HG02678 (cell line): ENCODE results near the gene HDC.

ENCODE experiments used
- ATAC-seq: cut with Tn5 transposase; IDR thresholded peaks from one replicate; pipeline ENCODE4 v1.9.1; 2021; ENCODE audit warnings: mild to moderate bottlenecking, moderate library complexity; ENCODE audit not compliant: unreplicated experiment

The HDC gene, protein sequence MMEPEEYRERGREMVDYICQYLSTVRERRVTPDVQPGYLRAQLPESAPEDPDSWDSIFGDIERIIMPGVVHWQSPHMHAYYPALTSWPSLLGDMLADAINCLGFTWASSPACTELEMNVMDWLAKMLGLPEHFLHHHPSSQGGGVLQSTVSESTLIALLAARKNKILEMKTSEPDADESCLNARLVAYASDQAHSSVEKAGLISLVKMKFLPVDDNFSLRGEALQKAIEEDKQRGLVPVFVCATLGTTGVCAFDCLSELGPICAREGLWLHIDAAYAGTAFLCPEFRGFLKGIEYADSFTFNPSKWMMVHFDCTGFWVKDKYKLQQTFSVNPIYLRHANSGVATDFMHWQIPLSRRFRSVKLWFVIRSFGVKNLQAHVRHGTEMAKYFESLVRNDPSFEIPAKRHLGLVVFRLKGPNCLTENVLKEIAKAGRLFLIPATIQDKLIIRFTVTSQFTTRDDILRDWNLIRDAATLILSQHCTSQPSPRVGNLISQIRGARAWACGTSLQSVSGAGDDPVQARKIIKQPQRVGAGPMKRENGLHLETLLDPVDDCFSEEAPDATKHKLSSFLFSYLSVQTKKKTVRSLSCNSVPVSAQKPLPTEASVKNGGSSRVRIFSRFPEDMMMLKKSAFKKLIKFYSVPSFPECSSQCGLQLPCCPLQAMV

GRCh38 chr15:50265620-50266019 lies at the start of gene HDC:
Gene HDC, minus strand, starts transcription at chr15:50265726. Its CDS starts 103 bp downstream, at chr15:50265623.
- ATAC-seq, result no peak

DNA sequence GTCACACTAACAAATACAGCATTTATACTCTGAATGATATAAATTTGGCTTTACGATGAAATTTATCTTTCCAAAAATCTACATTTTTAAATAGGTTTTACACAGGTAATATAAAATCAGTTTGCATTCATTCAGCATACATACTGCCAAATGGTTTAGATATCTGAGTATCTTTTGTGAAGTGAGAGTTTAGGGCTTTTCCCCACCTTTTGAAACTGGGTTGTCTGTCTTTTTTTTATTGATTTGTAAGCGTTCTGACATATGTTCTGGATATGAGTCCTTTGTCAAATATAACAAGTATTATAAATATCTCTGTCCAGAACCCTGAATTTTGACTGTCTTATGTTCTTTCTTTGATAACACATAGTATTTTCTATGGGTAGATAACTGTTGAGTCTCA lies 47.1 kb upstream of the HDC start:
- ATAC-seq, result no peak

GRCh38 chr15:50307799-50308198 lies 42.3 kb upstream of the HDC start:
- ATAC-seq, result no peak

GRCh38 chr15:50304836-50305235 lies 39.3 kb upstream of the HDC start:
- no peak for ATAC-seq

DNA sequence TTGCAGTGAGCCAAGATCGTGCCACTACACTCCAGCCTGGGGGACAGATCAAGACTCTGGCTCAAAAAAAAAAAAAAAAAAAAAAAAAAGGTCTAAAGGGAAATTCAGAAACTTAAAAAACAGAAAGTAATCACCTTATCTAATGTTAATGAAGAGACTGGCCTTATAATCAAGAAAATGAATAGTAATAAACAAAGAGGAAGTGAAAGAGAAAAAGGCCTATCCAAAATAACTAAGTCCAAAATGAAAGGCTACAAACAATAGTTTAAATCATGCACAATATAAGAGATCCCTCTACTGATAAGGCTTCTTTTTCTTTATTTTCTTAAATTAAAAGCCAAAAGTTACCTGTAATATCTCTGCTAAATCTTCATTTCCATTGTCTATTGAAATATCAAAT lies 37.1 kb upstream of the HDC start:
- ATAC-seq, result peak; percentile 51

- no peak for ATAC-seq
Measured at GRCh38 chr15:50298340-50298739, 32.8 kb upstream of the HDC start.

DNA sequence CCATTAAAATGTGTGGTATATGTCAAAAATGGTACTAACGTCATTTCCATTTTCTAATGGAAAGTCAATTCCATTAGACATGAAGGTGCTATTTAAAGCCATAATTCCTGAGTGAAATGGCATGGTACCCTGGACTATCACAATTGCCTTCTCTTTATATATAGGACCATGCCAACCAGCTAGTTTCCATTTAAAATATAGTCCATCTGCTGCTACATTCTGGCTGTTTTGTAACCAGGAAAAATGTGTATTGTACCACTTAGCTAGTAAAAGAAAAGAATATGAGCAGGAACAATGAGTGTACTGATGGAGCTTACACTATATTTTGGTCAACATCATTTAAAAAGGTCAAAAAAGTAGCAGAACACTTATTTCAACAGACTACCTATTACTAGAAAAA lies 30.4 kb upstream of the HDC start:
- no peak for ATAC-seq

DNA sequence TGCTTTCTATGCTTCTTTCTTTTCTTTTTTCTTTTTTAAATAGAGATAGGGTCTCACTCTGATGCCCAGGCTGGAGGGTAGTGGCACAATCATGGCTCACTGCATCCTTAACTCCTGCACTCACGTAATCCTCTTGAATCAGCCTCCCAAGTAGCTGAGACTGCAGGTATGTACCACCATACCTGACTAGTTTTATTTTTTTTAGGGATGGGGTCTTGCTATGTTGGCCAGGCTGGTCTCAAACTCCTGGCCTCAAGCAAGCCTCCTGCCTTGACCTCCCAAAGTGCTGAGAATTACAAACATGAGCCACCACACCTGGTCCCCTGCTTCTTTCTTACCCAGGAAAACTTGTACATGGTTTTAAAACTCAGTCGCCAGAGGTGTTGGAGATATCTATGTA lies 24.2 kb upstream of the HDC start:
- no peak for ATAC-seq

DNA sequence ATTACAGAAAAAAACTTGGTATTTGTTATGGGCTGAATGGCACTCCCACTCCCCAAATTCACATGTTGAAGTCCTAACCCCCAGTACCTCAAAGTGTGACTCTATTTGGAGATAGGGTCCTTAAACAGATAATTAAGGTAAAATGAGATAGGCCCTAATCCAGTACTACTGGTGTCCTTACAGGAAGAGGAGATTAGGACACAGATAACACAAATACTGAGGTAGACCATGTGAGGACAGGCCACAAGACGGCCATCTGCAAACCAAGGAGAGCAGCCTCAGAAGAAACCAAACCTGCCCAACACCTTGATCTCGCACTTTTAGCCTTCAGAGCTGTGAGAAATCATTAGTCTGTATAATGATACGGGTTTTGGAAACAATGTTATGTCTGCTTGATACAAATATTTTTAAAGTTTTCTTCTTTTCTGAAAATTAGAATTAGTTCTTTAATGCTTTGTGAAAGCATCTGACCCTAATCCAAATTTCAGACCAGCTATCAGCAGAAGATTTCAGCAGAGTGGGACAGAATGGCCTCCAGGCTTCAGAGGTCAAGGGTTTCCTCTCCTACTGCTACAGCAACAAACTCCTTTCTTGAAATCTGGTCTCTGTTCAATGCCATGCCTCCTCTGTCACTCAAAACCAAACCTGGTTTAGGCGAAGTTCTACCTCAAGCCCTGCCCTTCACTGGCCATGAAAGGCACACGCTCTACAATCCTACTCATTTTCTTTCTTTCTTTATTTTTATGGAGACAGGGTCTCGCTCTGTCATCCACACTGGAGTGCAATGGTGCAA lies 22.0 kb upstream of the HDC start:
- no peak for ATAC-seq

DNA sequence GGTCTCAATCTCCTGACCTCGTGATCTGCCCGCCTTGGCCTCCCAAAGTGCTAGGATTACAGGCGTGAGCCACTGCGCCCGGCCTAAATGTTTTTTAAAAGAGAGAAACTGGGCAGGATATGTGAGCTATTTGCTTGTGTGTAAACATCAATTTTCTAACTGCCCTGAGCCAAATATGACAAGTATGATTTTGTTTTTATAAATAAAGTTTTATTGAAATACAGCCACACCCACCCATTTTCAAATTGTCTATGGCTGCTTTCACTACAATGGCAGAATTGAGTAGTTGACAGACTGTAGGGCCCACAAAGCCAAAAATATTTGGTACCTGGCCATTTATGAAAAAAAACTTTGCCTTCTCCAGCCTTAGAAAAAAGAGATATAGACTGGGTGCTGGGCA lies 15.9 kb upstream of the HDC start:
- ATAC-seq, result no peak

- no peak for ATAC-seq
Measured at GRCh38 chr15:50280271-50280670, 14.7 kb upstream of the HDC start.

- no peak for ATAC-seq
Measured at GRCh38 chr15:50278496-50278895, 13.0 kb upstream of the HDC start.

- no peak for ATAC-seq
Measured at GRCh38 chr15:50277370-50277769, 11.8 kb upstream of the HDC start.

GRCh38 chr15:50275908-50276307 lies 10.4 kb upstream of the HDC start:
- ATAC-seq, result no peak

- no peak for ATAC-seq
Measured at GRCh38 chr15:50275091-50275490, 9.6 kb upstream of the HDC start.

GRCh38 chr15:50267577-50267976 lies 2.1 kb upstream of the HDC start:
- ATAC-seq, result no peak

DNA sequence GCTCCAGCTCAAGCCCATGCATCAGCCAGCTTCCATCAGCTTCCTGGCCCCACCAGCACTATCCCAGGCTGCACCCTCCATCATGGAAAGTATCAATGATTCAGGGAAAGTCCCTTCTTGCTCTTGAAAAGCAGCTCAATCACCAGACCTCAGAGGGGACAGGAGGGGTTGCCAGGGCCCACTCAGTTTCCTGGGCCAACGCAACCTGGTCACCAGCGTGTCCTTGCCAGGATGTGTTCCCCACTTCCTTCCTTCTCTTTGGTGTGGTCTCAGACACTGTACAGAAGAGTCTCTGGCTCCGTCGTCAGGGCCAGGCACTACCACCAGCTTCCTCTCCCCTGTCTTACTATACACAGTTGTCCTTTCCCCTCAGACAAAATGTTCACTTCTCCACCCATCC lies 3.0 kb downstream of the HDC start:
- ATAC-seq, result no peak

- ATAC-seq, result no peak
Measured at GRCh38 chr15:50261981-50262380, 3.5 kb downstream of the HDC start.

GRCh38 chr15:50260969-50261496 lies 4.5 kb downstream of the HDC start:
- peak; percentile 53 for ATAC-seq

DNA sequence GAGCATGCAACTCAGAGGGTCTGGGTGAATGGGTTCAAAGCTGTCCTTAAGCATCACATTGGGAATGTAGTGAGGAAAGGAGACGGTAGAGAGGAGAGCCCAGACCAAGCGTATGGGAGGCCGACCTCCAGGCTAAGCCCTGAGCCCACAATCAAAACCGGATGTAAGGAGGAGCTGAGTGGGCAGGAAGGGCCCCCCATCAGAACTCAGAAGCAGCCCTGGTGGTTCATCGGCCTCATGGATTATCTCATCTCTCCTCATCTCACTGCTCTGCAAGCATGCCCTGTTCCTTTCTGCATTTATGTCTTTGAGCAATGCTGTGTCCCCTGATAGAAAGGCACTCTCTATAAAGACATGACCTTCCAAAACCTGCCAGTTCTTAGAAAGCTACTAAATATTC lies 6.2 kb downstream of the HDC start:
- no peak for ATAC-seq

- no peak for ATAC-seq
Measured at GRCh38 chr15:50257924-50258323, 7.6 kb downstream of the HDC start.
